ENCODE data around the gene PRDX1. TPM values are rescaled to one million over a fixed set of nuclear protein-coding genes. Genes with fewer than 3 reads are reported as not detected.
A peak's percentile ranks its signal among the peaks of the same experiment; 100 is the strongest.
"Not testable (repeated sequence)": the region's sequence is repeated elsewhere in the genome, so short reads cannot be mapped to it uniquely, and the experiment has no call there.

Gene PRDX1
- total RNA-seq, 2 experiments from 2014 or later, result 473 to 580 TPM

- POLR2A ChIA-PET, result interaction anchor here (0.6 to 1.5 kb wide), 5 partner anchors 14 to 797 kb away, joined by 3 to 7 read pairs (median 4); no protein-coding TSS in a partner anchor
- H3K27ac Mint-ChIP-seq; H3K9me3 Mint-ChIP-seq (ENCODE audit: low read depth); intact Hi-C loops (cut with DNase I, micrococcal nuclease); ATAC-seq; H3K4me3 Mint-ChIP-seq; DNase-seq; H3K27me3 Mint-ChIP-seq: not testable (repeated sequence)
- peaks cover 44% of the 10 kb centered on the region for H3K4me1 Mint-ChIP-seq
- CTCF ChIA-PET, result interaction anchor here (0.6 to 2.2 kb wide), 4 partner anchors 19 to 51 kb away, joined by 3 to 12 read pairs (median 6); partner anchors contain the start of genes CCDC163 and MMACHC
- H3K36me3 Mint-ChIP-seq (ENCODE audit: low read depth), result peaks cover 53% of the 10 kb centered on the region
Measured at GRCh38 chr1:45518366-45518765, 3.3 kb downstream of the PRDX1 start.

- H3K27ac Mint-ChIP-seq, result peak overlapping the region; percentile 61
- intact Hi-C loops (cut with DNase I, micrococcal nuclease), result no loop called here
- H3K9me3 Mint-ChIP-seq (ENCODE audit: low read depth), result no peaks in the 10 kb centered on the region
- H3K27me3 Mint-ChIP-seq, result no peaks in the 10 kb centered on the region
- no peak for DNase-seq
- ChIA-PET CTCF (interaction anchor here (2.8 kb wide), 1 partner anchor 53 kb away, joined by 13 read pairs; no protein-coding TSS in a partner anchor), POLR2A (no interaction called here)
- H3K36me3 Mint-ChIP-seq (ENCODE audit: low read depth), result peaks cover 61% of the 10 kb centered on the region
- no peak for ATAC-seq
- H3K4me1 Mint-ChIP-seq, result peaks cover 28% of the 10 kb centered on the region
- no peak overlapping the region for H3K4me3 Mint-ChIP-seq
Measured at GRCh38 chr1:45516465-45516864, 5.2 kb downstream of the PRDX1 start.

- no peaks in the 10 kb centered on the region for H3K27me3 Mint-ChIP-seq
- ChIA-PET POLR2A (no interaction called here), CTCF (interaction anchor here (2.8 kb wide), 1 partner anchor 53 kb away, joined by 13 read pairs; no protein-coding TSS in a partner anchor)
- H3K36me3 Mint-ChIP-seq (ENCODE audit: low read depth), result peaks cover 63% of the 10 kb centered on the region
- H3K27ac Mint-ChIP-seq, result peak overlapping the region; percentile 61
- peaks cover 28% of the 10 kb centered on the region for H3K4me1 Mint-ChIP-seq
- H3K9me3 Mint-ChIP-seq (ENCODE audit: low read depth), result no peaks in the 10 kb centered on the region
- intact Hi-C loops (cut with DNase I, micrococcal nuclease), result no loop called here
- H3K4me3 Mint-ChIP-seq, result no peak overlapping the region
- ATAC-seq (no peak), DNase-seq (no peak)
Measured at GRCh38 chr1:45516036-45516435, 5.6 kb downstream of the PRDX1 start.

GRCh38 chr1:45513532-45514260, 8.0 kb downstream of the PRDX1 start:
- ATAC-seq; DNase-seq; H3K27me3 Mint-ChIP-seq; H3K27ac Mint-ChIP-seq; POLR2A ChIA-PET; H3K4me3 Mint-ChIP-seq; H3K9me3 Mint-ChIP-seq (ENCODE audit: low read depth): not testable (repeated sequence)
- H3K4me1 Mint-ChIP-seq, result peaks cover 13% of the 10 kb centered on the region
- CTCF ChIA-PET, result interaction anchor here (0.6 to 4.2 kb wide), 8 partner anchors 23 to 434 kb away, joined by 3 to 107 read pairs (median 3); no protein-coding TSS in a partner anchor
- H3K36me3 Mint-ChIP-seq (ENCODE audit: low read depth), result peaks cover 70% of the 10 kb centered on the region
- intact Hi-C loops (cut with DNase I, micrococcal nuclease), result loop anchor here in 1 of 2 experiments (2.0 kb wide), 1 partner anchor 37 kb away; the partner anchor contains the start of gene AKR1A1

- peaks cover 11% of the 10 kb centered on the region for H3K4me1 Mint-ChIP-seq
- no peak overlapping the region for H3K27ac Mint-ChIP-seq
- intact Hi-C loops (cut with DNase I, micrococcal nuclease), result loop anchor here (1.0 to 2.0 kb wide), 2 partner anchors 38 to 58 kb away; partner anchors contain the start of gene AKR1A1 (in 1 of the 2)
- H3K36me3 Mint-ChIP-seq (ENCODE audit: low read depth), result peaks cover 68% of the 10 kb centered on the region
- no peak overlapping the region for H3K4me3 Mint-ChIP-seq
- H3K27me3 Mint-ChIP-seq, result no peaks in the 10 kb centered on the region
- POLR2A ChIA-PET, result interaction anchor here (0.6 to 1.6 kb wide), 3 partner anchors 8 to 347 kb away, joined by 3 to 4 read pairs (median 3); partner anchors contain the start of gene AKR1A1
- CTCF ChIA-PET, result interaction anchor here (0.6 to 4.4 kb wide), 15 partner anchors 9 to 433 kb away, joined by 3 to 107 read pairs (median 7); partner anchors contain the start of genes CCDC163, MMACHC and PRDX1
- peak; percentile 77 for DNase-seq
- H3K9me3 Mint-ChIP-seq (ENCODE audit: low read depth), result no peaks in the 10 kb centered on the region
- peak; percentile 85 for ATAC-seq
Measured at GRCh38 chr1:45512641-45513054, 9.0 kb downstream of the PRDX1 start.

- no peaks in the 10 kb centered on the region for H3K9me3 Mint-ChIP-seq (ENCODE audit: low read depth)
- peaks cover 2% of the 10 kb centered on the region for H3K4me1 Mint-ChIP-seq
- intact Hi-C loops (cut with DNase I, micrococcal nuclease), result no loop called here
- H3K4me3 Mint-ChIP-seq, result no peak overlapping the region
- ChIA-PET POLR2A (interaction anchor here (1.2 kb wide), 1 partner anchor 11 kb away, joined by 3 read pairs; the partner anchor contains the start of genes CCDC163 and MMACHC), CTCF (interaction anchor here (0.7 to 4.4 kb wide), 12 partner anchors 10 to 104 kb away, joined by 3 to 107 read pairs (median 6); partner anchors contain the start of genes CCDC163, MMACHC and PRDX1)
- peaks cover 56% of the 10 kb centered on the region for H3K36me3 Mint-ChIP-seq (ENCODE audit: low read depth)
- H3K27ac Mint-ChIP-seq, result peak overlapping the region; percentile 30
- no peak for ATAC-seq
- no peaks in the 10 kb centered on the region for H3K27me3 Mint-ChIP-seq
- no peak for DNase-seq
Measured at GRCh38 chr1:45510972-45511527, 10.6 kb downstream of the PRDX1 start.

GRCh38 chr1:45510036-45510971, 11.4 kb downstream of the PRDX1 start:
- Mint-ChIP-seq H3K9me3 (ENCODE audit: low read depth) (no peaks in the 10 kb centered on the region), H3K27ac (no peak overlapping the region), H3K4me1 (peaks cover 2% of the 10 kb centered on the region), H3K36me3 (ENCODE audit: low read depth) (peaks cover 50% of the 10 kb centered on the region), H3K4me3 (no peak overlapping the region), H3K27me3 (no peaks in the 10 kb centered on the region)
- no peak for DNase-seq
- ChIA-PET CTCF (interaction anchor here (1.3 to 4.4 kb wide), 5 partner anchors 9 to 61 kb away, joined by 3 to 107 read pairs (median 13); partner anchors contain the start of genes CCDC163 and MMACHC), POLR2A (interaction anchor here (0.6 to 1.2 kb wide), 2 partner anchors 10 to 12 kb away, joined by 3 to 8 read pairs; partner anchors contain the start of genes CCDC163 and MMACHC)
- no peak for ATAC-seq
- intact Hi-C loops (cut with DNase I, micrococcal nuclease), result no loop called here

- no peaks in the 10 kb centered on the region for H3K27me3 Mint-ChIP-seq
- intact Hi-C loops (cut with DNase I, micrococcal nuclease), result no loop called here
- POLR2A ChIA-PET, result interaction anchor here (0.8 to 1.0 kb wide), 2 partner anchors 9 to 13 kb away, joined by 4 read pairs; partner anchors contain the start of genes CCDC163 and PRDX1
- no peak for DNase-seq
- H3K27ac Mint-ChIP-seq, result peak overlapping the region; percentile 7
- CTCF ChIA-PET, result interaction anchor here (1.7 to 4.4 kb wide), 2 partner anchors 8 to 60 kb away, joined by 5 to 22 read pairs; partner anchors contain the start of genes CCDC163 and MMACHC
- no peaks in the 10 kb centered on the region for H3K9me3 Mint-ChIP-seq (ENCODE audit: low read depth)
- ATAC-seq, result peak; percentile 61
- peaks cover 33% of the 10 kb centered on the region for H3K36me3 Mint-ChIP-seq (ENCODE audit: low read depth)
- H3K4me3 Mint-ChIP-seq, result no peak overlapping the region
- peaks cover 2% of the 10 kb centered on the region for H3K4me1 Mint-ChIP-seq
Measured at GRCh38 chr1:45508295-45509151, 13.2 kb downstream of the PRDX1 start.

- H3K36me3 Mint-ChIP-seq (ENCODE audit: low read depth), result peaks cover 30% of the 10 kb centered on the region
- DNase-seq (no peak), ATAC-seq (no peak)
- no peak overlapping the region for H3K4me3 Mint-ChIP-seq
- peaks cover 2% of the 10 kb centered on the region for H3K4me1 Mint-ChIP-seq
- H3K27me3 Mint-ChIP-seq, result no peaks in the 10 kb centered on the region
- H3K9me3 Mint-ChIP-seq (ENCODE audit: low read depth), result no peaks in the 10 kb centered on the region
- intact Hi-C loops (cut with DNase I, micrococcal nuclease), result no loop called here
- CTCF ChIA-PET, result interaction anchor here (0.6 to 1.7 kb wide), 2 partner anchors 61 to 1671 kb away, joined by 3 to 5 read pairs; no protein-coding TSS in a partner anchor
- POLR2A ChIA-PET, result interaction anchor here (1.0 kb wide), 1 partner anchor 13 kb away, joined by 4 read pairs; the partner anchor contains the start of gene PRDX1
- peak overlapping the region; percentile 4 for H3K27ac Mint-ChIP-seq
Measured at GRCh38 chr1:45507893-45508292, 13.8 kb downstream of the PRDX1 start.

- Mint-ChIP-seq H3K36me3 (ENCODE audit: low read depth) (peaks cover 27% of the 10 kb centered on the region), H3K4me1 (no peaks in the 10 kb centered on the region), H3K4me3 (no peak overlapping the region), H3K9me3 (ENCODE audit: low read depth) (no peaks in the 10 kb centered on the region), H3K27ac (no peak overlapping the region), H3K27me3 (no peaks in the 10 kb centered on the region)
- ChIA-PET POLR2A (no interaction called here), CTCF (interaction anchor here (1.7 kb wide), 1 partner anchor 61 kb away, joined by 5 read pairs; no protein-coding TSS in a partner anchor)
- intact Hi-C loops (cut with DNase I, micrococcal nuclease), result no loop called here
- ATAC-seq (no peak), DNase-seq (no peak)
Measured at GRCh38 chr1:45507195-45507594, 14.5 kb downstream of the PRDX1 start.
